AG10803 (cell line): ENCODE results near the gene ELOVL5.

ENCODE experiments used
- DNase-seq: peaks from one replicate; pipeline ENCODE4 v3.0.0; 2010; ENCODE audit warnings: low read depth
- H3K4me3 ChIP-seq: 2 replicates; pipeline ENCODE4 v1.5.1; 2011; ENCODE audit warnings: mild to moderate bottlenecking, low read length, control low read depth
- TF ChIP-seq, protein P1 (sequence below): conservative IDR thresholded peaks from 2 replicates; pipeline ENCODE4 v1.5.1; 2011; ENCODE audit warnings: mild to moderate bottlenecking, low read length, control low read depth, inconsistent platforms

Gene ELOVL5

DNA sequence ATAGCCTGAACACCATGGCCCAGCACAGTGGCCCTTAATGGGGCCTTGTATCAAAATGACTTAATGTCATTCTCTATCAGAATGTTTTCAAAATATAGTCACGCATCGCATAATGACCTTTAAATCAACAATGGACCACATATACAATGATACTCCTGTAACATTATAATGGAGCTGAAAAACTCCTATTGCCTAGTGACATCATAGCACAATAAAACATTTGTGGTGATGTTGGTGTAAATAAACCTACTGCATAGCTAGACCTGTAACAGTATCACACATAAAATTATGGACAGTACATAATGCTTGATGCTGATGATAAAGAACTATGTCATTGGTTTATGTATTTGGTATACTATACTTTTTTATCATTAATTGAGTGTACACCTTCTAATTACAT is 9.3 kb downstream of the ELOVL5 start:
- TF ChIP-seq, protein P1, sequence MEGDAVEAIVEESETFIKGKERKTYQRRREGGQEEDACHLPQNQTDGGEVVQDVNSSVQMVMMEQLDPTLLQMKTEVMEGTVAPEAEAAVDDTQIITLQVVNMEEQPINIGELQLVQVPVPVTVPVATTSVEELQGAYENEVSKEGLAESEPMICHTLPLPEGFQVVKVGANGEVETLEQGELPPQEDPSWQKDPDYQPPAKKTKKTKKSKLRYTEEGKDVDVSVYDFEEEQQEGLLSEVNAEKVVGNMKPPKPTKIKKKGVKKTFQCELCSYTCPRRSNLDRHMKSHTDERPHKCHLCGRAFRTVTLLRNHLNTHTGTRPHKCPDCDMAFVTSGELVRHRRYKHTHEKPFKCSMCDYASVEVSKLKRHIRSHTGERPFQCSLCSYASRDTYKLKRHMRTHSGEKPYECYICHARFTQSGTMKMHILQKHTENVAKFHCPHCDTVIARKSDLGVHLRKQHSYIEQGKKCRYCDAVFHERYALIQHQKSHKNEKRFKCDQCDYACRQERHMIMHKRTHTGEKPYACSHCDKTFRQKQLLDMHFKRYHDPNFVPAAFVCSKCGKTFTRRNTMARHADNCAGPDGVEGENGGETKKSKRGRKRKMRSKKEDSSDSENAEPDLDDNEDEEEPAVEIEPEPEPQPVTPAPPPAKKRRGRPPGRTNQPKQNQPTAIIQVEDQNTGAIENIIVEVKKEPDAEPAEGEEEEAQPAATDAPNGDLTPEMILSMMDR: no peak
- no peak overlapping the region for H3K4me3 ChIP-seq
- DNase-seq: no peak

DNA sequence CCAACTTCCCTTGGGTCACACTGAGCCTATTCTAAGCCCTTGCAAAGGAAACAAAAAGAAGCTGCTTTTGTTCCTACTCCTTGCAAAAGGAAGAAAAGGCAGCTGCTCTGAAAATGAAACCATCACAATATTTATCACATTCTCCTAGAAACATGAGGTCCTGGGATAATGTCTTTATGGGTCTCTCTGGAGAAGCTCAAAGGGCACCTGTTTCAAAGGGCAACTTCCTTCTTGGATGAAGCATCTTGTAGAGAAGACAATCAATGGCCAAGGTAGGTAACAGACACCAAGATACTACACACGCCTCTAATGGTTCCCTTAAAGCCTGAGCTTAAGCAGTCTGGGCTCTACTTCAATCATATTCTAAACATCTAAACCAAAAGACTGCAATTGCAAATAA is 10.4 kb downstream of the ELOVL5 start:
- DNase-seq: no peak
- H3K4me3 ChIP-seq: no peak overlapping the region
- TF ChIP-seq, protein P1: no peak

DNA sequence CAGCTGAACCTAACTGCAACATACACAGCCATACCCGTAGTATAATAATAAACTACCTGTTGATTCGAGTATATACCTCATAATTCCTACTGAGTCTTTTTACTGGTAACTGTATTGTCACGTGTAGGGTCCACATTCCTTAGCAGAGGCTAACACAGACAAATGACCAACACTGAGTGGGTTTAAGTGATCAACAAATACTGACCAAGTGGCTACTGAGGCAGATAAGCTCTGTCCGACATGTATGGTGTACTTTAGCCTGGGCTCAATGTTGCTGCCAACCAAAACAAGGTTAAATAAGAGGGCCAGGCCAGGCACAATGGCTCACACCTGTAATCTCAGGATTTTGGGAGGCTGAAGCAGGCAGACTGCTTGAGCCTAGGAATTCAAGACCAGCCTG is 12.7 kb downstream of the ELOVL5 start:
- TF ChIP-seq, protein P1: no peak
- H3K4me3 ChIP-seq: no peak overlapping the region
- no peak for DNase-seq

DNA sequence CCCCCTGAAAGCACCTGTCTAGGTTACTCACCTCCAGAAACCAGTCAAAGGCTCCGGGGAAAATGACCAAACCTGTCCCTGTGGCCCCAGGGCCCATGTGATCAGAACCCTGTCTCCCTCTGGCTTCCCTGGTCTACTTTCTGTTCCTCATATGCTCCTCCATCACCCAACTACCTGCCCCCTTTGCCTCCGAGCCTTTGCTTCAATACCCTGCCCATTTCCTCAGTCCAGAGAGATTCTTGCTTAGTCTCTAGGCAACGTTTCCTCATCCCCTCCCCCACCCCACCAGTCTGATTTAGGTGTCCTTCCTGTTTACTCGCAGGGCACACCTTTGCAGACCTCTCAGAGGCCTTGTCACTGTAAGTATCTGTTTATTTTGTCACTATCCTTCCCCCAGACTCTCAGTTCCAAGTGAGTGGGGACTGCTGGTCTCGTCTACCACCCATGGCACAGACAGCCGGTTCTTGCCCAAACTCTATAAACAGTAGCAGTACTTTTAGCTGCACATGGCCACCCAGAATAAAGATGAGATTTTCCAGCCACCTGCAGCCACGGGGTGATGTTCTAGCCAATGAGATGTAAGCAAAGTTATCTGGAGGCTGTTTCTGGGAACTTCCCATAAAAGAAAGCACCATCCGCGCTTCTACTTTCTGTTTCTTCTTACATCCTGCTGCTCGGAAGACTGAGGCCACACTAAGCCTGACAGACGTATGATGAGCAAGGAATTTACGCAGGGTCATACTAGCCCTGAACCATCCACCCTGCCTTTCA is 13.3 kb downstream of the ELOVL5 start:
- DNase-seq: no peak
- no peak overlapping the region for H3K4me3 ChIP-seq
- TF ChIP-seq, protein P1: no peak

DNA sequence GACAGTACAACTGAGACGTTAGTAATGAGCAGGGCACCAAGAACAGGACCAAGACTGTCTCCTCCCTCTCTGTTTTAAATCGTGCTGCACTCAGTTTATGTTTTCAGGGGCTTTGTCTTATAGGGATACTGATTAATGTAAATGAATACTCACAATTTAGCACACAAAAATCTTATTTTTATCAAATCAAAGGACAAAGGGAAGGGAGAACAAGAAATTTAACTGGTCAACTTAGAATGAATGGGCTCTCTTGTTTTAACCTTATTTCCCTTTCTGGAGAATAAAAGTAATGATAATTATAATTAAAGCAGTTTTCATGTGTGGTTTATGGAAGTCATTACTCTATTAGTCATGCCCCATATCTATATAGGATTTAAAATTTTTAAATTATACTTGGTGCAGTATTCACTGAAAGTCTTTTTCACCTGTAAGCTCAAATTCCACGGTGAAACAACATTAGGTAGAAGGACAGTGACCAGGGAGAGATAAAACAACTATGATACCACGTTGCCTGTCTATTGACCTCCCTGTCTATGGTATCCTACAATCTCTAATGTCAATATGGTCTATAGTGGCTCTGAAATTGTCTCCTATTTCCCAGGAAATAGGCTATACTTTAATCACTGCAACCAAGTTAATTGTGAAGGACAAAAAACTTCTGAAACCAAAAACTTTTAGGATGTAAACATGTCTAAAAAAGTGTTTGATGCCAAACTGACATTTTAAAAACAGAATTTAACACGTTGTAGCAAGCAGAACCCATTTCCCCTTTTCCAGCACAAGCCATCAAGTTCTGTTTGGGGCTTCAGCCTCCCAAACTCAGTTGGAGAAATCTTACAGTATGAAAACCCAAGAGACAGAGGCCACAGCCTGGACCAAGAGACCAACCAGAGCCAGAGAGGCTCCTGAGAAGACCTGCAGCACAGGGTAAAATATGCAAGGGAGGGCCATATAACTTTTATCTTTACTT is 15.0 kb downstream of the ELOVL5 start:
- TF ChIP-seq, protein P1: no peak
- no peak for DNase-seq

DNA sequence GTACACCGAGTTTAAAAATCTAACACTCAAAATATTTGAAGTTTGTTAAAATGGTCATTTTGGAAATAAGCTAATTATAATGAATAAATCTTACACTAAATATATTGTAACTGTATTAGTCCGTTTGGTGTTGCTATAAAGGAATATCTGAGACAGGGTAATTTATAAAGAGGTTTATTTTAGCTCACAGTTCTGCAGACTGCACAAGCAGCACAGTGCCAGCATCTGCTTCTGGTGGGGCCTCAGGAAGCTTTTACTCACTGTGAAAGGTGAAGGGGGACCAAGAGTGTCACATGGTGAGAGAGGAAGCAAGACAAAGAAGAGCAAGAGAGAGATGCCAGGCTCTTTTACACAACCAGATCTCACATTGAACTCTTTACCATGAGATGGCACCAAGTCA is 17.1 kb downstream of the ELOVL5 start:
- no peak for DNase-seq
- no peak overlapping the region for H3K4me3 ChIP-seq
- TF ChIP-seq, protein P1: no peak

More for the DNA sequence above, 15.0 kb downstream of the ELOVL5 start:
- H3K4me3 ChIP-seq: no peak overlapping the region

DNA sequence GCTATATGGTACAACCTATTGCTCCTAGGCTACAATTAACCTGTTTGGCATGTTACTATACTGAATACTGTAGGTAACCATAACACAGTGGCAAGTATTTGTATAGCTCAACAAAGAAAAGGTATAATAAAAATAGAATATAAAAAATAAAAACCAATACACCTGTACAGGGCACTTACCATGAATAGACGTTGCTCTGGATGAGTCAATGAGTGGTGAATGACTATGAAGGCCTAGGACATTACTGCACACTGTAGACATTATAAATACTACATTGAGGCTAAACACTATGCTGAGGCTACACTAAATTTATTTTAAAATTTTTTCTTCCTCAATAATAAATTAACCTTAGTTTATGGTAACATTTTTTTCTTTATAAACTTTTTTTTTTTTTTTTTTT is 18.6 kb downstream of the ELOVL5 start:
- DNase-seq: no peak
- no peak overlapping the region for H3K4me3 ChIP-seq
- TF ChIP-seq, protein P1: no peak
